Measurements from ENCODE around the gene APC2.

GRCh38 chr19:1511318-1512317, 61.7 kb downstream of the APC2 start:
- TF ChIP-seq EZH2 (IDR thresholded peaks at IDR 0.05; ENCODE audit: low read depth) (no peak), CTCF (conservative IDR thresholded peaks at IDR 0.05) (no peak)

All from PC-9 (cell line).